Hippocampal formation (tissue), 2 donors: ENCODE results near the gene ENPEP.
"Not testable (repeated sequence)": the region's sequence is repeated elsewhere in the genome, so short reads cannot be mapped to it uniquely, and the experiment has no call there.

ENCODE experiments used
- DNase-seq, 2 donors: peaks; one replicate each; lab custom pipeline; 2025; lab: John Stamatoyannopoulos, UW

The ENPEP gene

DNA sequence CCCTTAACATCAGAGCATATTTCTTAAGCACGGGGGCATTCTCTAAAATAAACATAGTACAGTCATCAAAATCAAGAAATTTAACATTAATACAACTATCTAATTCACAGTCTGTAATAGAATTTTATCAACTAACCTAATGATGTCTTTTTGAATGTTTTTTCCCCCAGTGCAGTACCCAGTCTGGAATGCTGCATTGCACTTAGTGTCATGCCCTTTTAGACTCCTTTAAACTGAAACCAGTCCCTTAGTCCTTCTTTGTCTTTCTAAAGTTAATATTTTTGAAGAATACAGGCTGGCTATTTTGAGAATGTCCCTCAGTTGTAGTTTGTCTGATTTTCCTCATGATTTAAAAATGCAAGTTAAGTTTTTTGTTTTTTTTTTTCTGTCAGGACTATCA is 9.5 kb downstream of the ENPEP start:
- DNase-seq, result no peak

DNA sequence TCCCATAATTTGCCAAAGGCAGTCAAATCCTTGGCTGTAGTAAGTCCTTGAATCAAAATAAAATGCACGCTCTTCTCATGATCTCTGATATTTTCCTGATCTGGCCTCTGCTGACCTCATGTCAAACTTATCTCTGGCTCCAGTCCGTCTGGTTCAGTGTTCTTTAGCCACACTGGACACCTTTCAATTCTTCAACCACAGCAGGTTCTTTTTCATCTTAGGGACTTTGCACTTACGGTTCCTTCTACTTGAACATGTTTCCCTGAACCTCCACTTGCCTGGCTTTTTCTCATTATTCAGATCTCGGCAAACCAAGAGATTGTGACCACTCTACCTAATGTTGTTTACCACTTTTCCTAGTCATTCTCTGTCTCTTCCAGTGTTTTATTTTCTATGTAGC is 10.3 kb downstream of the ENPEP start:
- DNase-seq, result no peak

DNA sequence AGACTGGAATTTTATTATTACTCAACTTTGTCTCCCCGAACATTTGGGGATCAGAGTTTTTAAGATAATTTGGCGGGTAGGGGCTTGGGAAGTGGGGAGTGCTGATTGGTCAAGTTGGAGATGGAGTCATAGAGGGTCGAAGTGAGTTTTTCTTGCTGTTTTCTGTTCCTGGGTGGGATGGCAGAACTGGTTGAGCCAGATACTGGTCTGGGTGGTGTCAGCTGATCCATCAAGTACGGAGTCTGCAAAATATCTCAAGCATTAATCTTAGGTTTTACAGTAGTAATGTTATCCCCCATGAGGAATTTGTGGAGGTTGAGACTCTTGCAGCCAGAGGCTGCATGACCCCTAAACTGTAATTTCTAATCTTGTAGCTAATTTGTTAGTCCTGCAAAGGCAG is 10.9 kb downstream of the ENPEP start:
- DNase-seq, result not testable (repeated sequence)

DNA sequence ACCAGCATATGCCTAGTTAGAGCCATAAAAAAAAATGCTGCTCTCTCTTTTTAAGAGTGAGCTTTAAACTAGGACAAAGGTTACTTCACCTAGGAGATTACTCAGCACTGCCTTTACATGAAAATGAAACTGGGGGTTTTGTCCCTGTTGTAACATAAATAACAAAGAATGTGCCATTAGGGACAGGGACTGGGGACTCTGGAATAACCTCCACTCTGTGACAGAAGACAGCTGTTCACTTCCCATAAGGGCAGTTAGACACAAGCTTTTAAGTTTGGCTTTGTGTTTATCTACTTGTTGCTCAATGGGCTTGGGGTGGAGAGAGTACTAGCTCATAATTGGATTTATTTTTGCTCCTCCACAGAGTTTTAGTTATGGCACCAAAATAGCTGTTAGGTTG is 11.9 kb downstream of the ENPEP start:
- DNase-seq, result no peak

DNA sequence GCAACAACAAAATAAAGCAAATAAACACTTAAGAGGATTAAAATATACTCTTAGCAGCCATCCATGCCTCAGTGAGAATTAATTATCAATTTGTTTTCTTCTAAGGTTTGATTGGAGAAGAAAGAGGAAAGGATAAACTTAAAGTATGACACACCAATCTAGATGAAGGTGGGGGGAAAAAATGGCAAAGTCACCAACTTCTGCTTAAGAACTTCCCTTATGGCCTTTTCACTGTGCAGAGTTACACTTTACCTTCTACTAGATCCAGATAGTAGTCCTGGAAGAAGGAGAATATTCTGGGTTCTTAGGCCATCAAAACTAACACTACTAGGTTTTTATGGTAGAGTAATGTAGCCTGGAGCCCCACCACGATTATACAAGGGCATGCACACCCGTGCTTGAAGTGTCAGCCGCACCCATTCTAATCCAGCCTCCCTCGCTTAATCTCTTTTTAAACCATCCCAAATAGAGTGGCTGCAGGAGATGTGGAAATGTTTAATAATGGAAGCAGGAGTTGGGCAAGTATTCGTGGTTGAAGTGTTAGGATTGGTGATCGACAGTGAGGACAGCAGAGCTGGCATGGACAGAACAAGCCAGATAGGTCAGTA is 14.1 kb downstream of the ENPEP start:
- DNase-seq, result no peak

DNA sequence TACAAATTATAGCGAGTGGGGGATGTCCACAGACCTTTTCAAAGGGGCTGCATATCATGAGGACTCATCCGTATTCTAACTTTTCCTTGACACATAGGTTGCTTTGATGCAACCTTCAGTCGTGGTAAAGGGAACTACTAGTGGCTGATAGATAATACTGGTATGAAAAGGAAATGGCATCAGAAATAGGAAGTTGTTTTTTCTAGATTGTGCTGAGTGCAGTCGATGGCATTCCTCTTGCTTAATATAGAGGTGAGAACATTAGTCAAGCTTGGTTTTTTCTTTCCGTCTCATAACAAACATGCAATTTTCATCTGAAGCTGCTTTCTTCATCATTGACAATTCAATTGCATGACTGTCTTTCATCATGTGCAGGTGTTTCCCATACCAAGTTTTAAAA is 16.6 kb downstream of the ENPEP start:
- no peak for DNase-seq

DNA sequence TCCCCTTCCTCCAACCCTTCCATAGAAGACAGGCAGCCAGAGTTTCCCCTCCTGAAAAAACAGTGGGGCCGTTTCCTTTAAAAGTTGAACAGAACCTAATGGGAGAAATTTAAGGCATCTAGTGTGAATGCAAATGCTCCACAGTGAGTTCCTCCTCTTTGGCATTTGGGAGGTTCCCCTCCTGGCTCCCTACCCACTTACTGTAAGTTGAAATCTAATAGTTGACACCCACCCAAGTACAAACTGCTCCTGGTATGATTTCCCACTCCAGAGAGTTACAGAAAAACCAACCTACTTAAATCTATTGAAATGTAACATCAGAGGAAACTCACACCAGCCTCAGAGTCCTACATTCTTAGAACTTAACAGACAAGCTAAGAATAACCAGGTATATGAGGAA is 17.6 kb downstream of the ENPEP start:
- no peak for DNase-seq

DNA sequence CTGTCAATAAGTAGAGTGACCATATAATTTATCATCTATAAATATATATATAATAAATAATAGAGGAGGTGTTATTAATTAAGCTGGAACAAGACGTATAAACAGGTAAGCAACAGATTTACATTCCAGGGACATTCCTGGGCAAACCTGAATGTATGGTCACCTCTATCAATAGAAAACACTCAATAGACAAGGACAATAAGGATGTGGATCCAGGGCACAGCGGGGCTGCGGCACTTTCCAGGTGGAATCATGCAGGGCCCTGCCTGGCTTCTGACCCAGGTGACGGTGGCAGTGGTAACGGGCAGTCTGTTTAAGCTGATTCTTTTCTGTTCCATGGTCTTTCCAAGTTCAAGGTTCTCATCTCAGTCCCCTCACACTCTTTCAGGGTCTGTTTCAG is 22.5 kb downstream of the ENPEP start:
- no peak for DNase-seq

DNA sequence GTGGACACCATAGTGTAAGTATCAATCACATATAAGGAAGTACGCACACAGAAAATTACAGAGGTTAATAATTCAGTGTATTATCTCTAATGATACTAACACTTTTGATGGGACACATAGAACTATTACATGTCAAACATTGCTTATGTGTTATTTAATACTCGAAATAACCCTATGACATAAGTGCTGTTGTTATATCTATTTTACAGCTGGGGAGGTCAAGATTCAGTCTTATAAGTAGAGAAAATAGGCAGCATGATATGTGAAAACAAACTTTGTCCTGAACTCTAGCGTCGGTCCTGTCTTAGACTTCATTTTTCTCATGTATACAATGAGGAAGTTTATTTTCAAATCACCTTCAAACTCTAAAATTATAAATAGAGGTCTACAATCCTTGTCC is 23.2 kb downstream of the ENPEP start:
- DNase-seq, result no peak

DNA sequence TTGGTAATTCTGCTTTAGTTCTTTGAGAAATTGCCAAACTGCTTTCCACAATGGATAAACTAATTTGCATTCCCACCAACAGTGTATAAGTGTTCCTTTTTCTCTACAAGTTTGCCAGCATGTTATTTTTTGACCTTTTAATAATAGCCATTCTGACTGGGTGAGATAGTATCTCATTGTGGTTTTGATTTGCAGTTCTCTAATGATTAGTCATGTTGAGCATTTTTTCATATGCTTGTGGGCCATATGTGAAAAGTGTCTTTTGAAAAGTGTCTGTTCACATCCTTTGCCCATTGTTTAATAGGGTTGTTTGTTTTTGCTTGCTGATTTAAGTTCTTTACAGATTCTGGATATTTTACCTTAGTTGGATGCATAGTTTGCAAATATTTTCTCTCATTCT is 25.9 kb downstream of the ENPEP start:
- DNase-seq, result no peak

DNA sequence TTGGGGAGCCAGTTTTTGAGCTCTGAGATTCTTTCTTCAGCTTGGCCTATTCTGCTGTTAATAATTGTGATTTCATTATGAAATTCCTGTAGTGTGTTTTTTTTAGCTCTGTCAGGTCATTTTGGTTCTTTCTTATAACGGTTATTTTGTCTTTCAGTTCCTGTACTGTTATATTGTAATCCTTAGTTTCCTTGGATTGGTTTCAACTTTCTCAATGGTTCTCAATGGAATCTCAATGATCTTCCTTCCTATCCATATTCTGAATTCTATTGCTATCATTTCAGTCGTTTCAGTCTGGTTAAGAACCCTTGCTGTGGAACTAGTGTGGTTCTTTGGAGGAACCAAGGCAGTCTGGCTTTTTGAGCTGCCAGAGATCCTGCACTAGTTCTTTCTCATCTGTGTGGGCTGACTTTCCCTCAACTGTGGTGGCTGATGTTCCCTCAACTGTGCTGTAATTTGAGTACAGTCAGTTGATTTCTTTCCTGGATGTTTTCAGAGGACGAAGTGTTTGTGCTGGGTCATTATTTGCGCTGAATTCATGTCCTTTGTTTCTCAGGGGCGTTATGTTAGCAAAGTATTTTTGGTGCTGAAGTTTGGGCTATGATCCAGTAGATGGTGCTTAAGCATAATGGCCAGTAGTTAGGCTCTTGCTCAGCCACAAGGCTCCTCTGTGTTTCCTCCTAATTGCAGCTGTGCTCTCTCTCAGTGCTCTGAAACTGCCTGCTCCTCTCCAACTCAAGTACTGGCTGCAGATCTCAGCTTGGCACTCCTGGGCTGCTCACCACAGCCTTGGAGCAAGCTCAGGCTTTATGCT is 27.5 kb downstream of the ENPEP start:
- no peak for DNase-seq

DNA sequence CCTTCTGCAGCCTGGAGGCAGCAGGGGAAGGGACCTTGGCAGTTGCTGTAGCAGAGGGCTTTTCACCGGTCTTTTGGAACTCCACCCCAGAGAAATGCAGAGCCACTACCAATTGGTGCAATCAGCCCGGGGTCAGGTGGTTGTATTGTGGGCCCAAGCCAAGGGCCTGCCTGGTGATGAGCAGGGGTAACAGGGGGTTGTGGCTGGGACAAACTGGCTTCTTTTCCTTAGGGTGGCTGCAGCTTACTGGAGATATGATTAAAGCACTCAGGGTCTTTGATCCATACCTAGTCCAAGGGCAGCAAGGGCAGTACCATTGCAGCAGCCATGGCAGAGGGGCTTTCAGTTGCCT is 28.1 kb downstream of the ENPEP start:
- no peak for DNase-seq

DNA sequence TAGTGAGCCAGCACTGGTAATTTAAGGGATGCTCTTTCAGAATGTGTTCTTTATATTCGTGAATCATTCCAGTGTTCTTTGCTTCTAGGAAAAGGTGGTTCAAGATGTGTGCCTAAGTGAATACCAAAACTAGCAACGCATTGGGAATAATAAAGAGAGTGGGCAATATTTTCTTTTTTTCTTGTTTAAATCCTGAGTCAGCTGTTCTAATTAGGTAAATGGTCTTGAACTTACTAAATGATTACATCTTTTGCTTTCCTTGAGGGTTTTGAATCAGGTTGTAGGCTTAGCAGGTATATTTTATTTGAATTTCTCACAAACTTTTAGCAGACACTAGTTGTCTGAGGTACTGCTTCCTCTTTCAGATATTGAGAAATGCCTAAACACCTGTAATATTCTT is 29.5 kb downstream of the ENPEP start:
- DNase-seq, result no peak

DNA sequence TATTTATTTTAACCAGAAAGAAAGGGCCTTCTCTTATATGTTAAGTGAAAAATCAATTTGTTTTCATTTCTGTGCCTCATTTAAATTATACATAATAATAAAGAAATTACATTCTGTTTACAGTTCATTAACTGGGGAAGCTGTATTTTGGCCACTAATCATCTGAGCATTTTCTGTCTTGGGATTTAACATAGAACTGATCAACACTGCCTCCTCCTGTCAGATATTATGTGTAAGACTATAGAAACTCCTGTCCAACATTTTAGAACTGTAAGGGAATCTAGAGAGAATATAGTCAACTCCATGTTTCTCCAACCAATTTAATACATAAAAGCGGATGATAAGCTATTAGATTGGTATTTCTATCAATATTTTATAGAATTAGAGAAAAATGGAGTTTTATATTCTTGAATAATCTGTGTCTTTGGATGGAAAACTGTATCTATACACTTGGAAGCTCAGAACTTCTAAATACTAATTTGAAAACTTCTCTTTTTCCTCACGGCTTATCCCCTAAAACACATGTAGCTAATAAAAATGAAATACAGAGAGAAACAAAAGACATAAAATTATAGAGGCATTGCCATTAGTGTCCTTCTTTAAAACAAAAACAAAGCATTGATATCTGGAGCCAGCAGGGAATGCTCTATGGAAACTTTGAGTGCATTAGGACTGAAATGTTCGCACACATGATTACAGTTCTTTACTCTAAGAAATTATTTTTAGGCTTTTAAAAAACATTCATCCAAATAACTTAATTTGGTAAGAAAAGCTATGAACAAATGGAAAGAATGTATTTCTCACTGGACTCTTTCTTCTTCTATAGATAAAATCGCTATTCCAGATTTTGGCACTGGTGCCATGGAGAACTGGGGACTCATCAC is 33.1 kb downstream of the ENPEP start:
- DNase-seq, result peak in 1 of 2 donors; percentile 11

DNA sequence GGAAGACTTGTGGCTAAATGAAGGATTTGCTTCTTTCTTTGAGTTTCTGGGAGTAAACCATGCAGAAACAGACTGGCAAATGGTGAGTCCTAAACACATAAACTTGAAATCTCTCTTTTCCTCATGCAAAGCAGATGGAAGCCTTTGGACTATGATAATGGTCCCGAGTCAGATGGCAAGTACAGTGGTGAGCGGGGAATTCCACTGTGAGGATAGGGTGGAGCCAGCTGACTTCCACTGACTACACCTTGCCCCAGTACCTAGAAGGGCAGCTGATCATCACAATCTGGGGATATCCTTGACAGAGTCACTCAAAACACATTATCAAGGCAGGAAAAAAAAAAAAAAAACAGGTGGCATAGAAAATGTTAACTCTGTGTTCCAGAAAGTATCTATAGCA is 34.3 kb downstream of the ENPEP start:
- no peak for DNase-seq

DNA sequence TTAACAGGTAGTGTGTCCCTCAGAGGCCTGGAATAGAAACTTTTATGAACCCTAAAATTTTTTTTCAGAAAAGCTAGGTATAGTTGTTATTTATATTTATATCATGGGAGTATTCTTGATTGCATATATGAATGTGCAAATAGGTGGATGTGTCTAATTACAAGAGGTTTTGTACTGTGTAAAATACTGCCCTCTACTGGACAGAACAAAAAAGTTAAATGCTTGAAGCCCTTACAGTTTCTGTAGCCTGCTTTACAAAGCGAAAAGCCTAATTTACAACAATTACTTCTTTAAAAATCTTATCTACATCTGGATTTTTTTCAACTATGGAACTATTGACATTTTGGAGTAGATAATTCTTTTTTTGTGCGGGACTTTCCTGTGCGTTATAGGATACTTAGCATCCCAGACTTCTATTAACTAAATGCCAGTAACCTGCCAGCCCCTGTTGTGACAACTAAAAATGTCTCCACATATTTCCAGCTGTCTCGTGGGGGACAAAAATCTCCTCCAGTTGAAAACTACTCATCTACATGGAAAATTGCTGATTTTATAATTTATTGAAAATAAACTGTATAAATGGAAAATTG is 35.1 kb downstream of the ENPEP start:
- peak in 1 of 2 donors; percentile 77 for DNase-seq

DNA sequence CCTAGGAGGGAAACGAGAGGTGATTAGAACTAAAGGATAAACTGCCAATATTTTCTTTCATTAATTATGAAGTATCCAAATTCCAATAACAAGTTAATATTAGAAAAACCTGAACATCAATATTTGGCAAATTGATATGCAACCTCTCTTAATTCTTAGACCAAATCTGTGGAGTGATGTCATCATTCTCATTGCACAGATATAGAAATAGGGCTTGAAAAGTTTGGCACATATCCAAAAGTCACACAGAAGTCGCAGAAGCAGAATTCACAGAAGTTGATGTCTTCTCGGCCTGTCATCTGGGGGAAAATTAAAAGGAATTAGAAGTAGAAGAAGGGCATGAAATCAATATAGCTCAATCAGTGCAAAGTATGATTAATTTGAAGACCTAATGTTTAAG is 36.9 kb downstream of the ENPEP start:
- no peak for DNase-seq

DNA sequence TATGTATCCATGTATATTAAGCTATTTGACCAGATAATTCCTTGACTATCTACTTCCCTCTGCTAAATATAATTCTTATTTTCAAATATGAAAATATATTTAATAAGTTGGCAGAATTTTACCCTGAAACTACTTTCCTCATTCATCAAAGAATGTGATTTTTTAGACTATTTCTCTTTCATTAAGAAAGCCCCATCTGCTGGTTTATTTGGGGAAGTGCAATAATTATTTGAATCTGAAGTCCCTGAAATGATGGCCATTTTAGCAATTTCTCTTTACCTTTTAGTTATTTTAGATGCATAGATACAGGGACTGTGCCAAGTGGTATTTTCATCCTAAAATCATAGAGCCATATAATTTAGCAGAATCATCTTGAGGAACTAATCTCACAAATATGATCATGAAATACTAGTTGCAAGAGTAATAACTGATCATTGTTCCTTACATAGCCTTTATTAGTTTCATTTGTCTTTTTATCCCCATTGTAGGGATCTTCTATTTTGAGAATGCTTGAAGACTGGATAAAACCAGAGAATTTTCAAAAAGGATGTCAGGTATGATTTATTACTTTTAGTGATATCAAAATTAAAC is 39.0 kb downstream of the ENPEP start:
- peak in 1 of 2 donors; percentile 51 for DNase-seq

DNA sequence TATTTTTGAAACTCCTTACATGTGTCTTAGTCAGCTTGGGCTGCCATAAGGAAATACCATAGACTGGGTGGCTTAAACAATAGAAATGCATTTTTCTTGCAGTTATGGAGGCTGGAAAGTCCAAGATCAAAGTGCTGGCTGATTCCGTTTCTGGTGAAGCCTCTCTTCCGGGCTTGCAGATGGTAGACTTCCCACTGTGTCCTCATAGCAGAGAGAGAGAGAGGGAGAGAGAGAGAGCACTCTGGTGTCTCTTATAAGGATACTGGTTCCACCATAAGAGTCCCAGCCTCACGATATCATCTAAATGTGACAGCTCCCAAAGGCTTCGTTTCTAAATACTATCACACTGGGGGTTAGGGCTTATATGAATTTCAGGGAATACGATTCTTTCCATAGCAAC is 39.7 kb downstream of the ENPEP start:
- DNase-seq, result no peak

DNA sequence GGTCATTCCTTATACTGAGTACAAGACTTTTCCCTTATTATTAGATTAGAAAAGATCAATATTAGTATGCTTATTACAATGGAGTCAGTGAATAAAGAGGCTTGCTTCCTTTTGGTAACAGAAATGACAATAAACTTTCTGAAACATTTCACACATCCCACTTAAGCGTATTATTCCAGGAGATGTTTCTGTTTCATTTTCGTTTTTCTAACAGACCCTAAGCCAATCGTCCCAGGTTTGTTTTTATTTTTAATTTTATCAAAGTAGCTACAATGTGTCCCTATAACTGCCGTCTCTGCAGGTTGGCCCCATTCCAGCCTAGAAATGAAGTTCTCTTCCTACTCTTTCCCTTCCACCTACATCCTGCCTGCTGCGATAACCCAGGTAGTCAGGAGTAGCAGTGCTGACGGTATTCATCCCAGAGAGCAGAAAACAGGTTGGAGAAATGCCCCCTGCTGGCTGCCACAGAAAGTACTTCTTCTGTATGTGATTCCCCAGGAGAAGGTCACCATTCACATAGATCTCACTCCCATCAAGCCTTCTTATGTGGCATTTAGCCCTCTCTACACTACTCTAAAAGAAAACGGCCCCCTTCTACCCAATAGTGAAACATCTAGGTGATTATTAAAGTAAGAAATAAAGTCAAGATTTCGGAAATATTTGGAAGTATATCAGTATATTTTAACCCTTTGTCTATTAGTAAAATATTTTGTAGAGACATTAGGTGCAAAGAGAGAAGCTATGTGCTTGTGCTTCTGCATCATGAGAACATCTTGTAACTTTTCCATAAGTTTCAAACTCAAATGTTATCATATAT is 40.4 kb downstream of the ENPEP start:
- peak; percentile 12 to 30 for DNase-seq

DNA sequence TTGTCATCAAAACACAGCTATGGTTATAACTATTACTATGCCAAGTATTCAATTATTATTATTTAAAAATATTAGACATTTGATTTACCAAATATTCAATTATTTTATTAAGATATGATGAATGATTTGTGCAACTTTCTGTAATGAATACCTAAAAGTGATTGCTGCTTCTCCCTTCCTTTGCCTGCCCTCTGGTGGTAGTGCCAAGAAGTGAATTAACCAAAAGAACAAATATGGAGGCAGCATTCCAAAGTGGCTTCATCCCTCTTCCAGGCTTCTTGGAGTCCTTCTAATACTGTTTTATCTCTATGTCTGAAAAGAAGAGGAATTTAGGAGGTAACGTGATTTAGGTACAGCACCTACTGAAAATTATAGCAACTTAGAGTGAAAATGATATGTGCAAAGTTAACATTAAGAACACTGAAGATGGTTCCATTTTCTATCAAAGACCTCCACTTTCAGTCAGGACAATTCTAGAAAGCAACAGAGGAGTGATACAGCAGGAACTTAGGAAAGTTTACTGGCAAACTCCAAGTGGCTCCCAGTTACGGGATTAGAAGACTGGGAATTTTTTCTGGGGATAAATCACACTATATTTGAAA is 43.0 kb downstream of the ENPEP start:
- no peak for DNase-seq
